GM18868 (cell line): ENCODE results near the gene HPSE2.
"Not testable (repeated sequence)": the region's sequence is repeated elsewhere in the genome, so short reads cannot be mapped to it uniquely, and the experiment has no call there.

ENCODE experiments used
- ATAC-seq: cut with Tn5 transposase; IDR thresholded peaks from one replicate; pipeline ENCODE4 v1.9.1; 2021; ENCODE audit warnings: mild to moderate bottlenecking, moderate library complexity; ENCODE audit not compliant: unreplicated experiment

Gene HPSE2

DNA sequence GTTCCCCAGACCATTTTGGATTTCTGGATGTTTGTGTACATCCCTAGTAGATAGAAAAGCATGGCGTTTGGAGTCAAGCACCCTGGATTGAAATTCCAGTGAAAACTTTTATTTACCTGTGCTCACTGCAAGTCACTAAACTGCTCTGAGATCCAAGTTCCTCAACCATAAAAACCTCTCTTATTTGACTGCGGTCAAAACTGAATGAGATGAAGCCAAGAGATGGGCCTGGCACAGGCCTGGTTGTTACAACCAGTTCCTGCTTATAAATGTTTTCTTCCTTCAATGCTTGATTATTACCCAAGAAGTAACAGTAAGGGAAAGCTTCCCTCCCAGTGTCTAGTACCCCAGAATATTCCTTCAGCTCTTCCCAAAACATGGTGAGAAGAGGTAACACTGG is 718.0 kb downstream of the HPSE2 start:
- no peak for ATAC-seq

DNA sequence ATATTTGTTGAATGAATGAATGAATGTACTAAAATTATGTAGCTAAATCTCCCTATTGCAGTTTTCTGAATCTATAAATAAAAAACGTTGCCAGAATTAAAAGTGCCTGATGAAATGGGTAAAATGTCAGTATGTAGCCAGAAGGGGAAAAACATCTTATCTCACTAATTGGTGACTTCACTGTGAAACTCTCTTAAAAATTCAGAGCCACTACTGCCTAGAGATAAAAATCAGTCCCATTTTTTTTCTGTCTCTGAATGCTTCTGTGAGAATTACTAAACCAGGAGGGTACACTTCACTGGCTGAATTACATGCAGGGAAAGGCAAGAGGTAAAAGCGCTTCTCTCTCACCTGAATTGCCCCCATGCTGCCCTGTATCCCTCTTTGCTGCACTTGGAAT is 719.3 kb downstream of the HPSE2 start:
- no peak for ATAC-seq

DNA sequence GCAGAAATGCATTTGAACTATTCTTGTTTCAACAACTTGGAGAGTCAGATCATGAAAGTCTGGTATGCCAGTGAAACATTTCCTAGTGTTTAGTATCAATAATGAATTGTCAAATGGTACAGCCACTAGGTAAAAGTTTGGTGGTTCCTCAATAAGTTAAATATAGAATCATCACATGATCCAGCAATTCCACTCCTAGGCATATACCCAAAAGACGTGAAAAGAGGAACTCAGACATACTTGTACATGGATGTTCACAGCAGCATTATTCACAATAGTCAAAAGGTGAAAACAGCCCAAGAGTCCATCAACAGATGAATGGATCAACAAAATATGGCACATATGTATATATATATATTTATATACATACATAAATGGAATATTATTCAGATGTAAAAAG is 721.9 kb downstream of the HPSE2 start:
- ATAC-seq, result no peak

DNA sequence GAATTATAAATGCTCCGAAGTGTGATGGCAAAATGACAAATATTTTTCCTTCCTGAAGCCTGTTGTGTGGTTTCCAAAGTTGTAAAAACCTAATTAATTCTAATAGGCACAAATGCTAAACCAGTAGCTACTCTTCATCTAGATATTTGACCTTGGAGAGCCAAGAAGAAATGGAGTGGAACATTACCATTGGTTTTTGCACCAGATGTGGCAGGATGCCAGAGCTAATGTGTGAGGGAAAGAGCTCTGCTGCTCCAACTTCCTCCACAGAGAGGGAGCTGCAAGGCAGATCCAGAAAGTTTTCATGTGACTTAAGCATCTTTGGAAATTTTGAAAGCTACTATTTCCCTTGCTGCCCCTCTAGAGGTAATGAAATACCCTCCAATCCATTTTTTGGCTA is 723.8 kb downstream of the HPSE2 start:
- no peak for ATAC-seq

DNA sequence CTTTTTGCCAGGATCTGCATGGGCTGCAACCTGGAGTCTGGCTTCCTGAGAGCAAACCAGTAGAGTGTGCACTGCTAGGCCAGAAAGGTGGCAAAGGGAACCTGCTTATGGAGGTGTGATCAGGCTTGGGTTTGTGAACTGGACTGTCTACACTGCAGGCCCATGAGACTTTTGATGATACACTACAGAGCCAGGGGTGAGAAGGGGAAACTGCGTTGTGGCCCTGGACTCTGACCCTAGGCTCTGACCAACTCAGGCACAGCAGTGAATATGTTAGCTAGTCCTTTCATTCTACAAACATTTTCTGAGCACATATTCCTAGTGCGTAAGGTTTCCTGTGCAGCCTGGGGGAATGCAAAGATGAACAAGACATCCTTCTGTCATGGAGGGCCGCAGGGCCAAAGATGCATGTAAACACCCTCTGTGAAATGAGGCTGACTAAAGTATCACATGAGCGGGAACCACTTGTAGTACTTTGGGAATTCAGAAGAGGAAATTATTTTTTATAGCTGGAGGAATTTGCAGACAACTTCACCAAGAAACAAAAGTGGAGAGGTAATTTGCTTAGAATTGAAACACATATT is 725.1 kb downstream of the HPSE2 start:
- ATAC-seq, result no peak

DNA sequence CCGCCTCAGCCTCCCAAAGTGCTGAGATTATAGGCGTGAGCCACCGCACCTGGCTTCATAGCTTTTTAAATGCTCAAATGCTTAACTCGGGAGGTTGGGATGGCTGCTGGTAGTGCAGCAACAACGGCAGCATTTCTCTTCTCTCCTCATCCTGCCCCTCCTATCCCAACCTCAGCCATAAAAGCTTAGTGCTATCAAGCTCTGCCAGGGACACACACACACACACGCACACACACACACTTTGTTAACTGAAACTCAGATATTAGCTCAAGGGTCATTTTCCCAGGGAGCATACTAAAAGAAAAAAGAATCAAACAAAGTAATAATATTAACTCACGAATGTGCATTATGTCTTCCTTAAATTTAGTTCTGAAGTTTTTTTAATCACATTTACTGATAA is 725.9 kb downstream of the HPSE2 start:
- ATAC-seq, result no peak

DNA sequence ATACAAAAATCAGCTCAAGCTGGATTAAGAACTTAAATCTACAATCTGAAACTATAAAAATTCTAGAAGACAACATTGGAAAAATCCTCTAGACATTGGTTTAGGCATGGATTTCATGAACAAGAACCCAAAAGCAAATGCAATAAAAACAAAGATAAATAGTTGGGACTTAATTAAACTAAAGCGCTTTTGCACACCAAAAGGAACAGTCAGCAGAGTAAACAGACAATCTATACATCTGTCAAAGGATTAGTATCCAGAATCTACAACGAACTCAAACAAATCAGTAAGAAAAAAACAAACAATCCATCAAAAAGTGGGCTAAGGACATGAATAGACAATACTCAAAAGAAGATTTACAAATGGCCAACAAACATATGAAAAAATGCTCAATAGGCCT is 733.1 kb downstream of the HPSE2 start:
- ATAC-seq, result not testable (repeated sequence)

DNA sequence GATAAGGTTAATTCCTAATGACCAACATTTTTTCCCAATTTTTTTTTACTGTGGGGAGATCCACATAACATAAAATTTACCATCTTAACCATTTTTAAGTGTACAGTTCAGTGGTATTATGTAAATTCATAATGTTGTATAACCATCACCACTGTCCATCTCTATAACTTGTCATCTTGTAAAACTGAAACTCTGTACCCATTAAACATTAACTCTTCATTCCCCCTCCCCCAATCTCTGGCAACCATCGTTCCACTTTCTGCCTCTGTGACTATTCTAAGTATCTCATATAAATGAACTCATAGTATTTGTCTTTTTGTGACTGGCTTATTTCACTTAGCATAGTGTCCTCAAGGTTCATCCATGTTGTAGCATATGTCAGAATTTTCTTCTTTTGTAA is 742.9 kb downstream of the HPSE2 start:
- ATAC-seq, result no peak

DNA sequence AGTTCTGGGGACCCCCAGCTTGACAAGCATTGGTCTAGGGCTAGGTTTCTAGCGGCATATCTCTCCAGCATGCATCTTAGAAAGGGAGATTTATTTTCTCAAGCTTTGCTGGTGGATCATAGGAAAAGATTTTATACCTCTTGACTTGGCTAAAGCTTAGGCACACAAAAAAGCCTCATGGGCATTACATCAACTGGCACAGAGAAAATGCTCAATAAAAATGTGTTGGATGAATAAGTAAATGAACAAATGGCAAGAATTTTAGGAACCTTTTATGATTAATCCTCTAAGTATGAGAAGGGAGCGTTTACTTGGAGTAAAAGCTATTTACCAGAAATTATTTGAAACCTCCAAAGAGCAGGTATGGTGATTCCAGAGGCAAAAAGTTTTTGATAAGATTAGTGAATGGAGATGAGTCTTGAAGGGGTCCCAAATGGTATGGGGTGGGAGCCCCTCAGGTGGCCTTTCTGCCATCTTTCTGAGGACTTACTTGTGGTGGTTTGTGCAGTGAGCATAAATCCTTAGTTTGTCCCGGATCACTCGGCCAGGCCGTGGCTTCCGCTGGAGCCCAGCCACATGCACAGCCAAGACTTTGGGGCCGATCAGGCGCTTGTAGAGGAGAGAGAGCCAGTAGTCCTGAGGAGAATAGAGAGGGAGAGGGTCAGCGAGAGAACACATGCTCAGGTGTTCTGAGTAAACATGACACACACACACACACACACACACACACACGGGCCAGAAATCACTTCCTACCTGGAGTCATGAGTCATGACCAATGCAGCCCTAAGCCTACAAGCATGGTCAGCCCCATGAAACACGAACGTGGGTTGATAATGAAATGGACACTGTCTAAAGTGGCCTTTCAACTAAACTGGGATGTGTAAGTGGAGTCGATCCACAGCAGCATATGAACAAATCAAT is 745.8 kb downstream of the HPSE2 start:
- no peak for ATAC-seq

DNA sequence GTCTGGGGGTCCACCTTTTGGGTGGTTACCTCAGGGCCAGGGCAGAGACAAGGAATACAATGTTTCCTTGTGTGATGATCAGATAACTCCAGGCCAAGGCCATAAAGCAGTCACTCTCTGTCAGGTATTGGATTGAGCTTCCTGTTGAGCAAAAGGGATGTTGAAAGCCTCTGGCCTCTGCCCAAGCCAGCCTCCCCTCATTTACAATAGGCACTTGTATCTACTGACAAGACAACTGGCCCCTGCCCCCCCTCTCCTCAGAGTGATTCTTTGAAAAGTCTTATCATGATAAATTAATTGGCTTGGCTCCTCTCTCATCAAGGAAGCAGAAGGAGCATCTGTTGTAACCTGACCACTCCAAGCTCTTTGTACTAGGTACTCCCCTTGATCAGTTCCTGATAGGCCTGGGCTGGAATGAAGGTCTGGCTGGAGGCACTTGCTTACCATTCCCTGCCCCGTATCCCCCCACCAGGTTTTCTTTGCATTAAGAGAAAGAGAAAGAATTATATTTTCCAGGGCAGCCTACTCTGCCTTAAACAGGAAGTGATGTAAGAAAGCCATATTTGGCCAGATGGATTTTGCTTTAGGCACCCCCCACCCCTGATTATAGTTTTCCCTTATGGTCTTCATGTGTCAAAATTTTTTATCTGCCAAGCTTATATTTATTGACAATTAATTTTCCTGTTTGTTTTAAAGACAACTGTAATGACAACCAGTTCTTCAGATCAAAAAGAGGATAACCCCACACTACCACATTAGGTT is 746.8 kb downstream of the HPSE2 start:
- no peak for ATAC-seq

DNA sequence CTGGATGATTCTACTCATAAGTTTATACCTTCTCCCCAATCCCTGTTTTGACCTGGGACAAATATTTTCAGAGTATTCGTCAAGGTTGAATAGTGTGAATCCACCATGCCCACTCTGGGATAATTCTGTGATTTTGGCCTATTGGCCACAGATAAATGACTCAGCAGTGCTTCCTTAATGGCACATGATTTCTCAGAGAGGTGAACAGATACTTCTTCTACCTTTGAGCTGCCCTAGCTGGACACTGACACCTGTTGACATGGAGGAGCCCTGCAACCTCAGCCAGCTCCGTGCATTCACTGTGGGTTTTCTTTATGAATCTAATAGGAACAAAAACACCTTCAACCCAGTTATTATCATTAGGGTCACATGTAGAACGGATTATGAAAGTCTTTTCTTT is 748.0 kb downstream of the HPSE2 start:
- no peak for ATAC-seq

DNA sequence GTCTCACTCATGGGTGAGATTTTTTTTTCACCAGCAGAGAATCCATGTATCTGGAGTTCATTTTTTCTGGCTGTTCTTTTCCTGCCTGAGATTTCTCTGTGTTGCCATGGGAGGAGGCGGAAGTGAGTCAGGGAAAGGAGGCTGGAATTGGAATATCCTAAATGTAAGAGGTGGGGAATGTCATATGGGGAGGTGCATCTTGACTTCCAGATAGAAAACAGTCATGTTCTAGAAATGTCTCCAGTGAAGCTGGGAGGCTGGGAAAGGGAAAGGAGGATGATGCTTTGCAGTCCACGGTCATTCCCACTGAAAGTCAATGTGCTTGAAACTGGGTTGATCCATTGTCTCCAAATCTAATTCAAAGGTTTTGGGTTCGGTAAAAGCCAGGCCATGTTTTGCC is 749.2 kb downstream of the HPSE2 start:
- ATAC-seq, result no peak

DNA sequence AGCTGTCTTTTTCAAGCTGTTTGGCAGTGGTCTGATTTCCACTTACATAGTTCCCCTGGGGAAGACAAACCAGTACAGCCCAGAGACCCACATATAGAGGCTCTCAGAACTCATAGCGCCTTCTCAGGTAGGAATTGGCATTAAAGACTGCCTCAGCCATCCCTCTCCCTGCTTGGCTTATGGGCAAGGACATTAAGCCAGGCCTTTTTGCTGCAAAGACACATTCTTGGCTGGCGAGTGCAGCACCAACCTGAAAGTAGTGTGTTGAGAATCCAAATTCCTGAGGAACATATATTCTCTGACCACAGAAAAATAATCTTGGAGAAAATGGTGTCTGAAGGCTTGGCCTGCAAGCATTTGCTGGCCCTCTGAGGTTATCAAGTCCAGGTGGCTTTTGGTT is 749.7 kb downstream of the HPSE2 start:
- ATAC-seq, result no peak

DNA sequence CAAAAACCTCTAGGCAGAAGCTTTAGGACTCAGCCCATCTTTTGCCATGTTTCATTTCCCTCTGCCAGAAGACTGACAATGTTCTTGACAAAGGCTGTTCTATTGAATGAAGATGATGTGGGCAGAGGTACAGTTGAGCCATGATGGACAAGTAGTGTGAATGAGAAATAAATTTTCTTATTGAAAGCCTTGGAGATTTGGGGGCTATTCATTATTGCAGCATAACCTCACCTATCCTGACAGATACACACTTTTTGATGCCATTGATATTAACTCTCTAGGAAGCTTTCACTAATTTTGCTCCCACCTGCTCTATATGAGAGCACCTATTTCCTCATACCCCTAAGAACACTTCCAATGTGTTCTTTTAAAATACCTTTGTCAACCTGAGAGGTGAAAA is 752.0 kb downstream of the HPSE2 start:
- no peak for ATAC-seq

DNA sequence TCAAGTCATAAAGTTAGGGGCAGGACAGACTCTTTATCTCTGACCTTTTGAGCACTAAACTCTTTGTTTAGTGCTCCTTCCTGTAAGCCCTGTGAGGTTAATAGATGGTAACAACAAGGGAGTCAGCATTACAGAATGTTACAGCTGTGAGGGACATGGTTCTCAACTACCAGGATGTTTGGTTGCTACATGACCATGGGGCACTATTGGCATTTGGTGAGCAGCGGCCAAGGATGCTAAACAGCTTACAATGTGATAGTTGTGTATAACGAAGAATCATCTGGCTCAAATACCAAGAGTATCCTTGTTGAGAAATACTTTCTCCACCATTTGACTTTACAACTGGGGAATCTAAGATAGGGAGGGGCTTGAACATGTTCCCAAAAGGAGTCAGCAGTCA is 753.6 kb downstream of the HPSE2 start:
- ATAC-seq, result no peak

DNA sequence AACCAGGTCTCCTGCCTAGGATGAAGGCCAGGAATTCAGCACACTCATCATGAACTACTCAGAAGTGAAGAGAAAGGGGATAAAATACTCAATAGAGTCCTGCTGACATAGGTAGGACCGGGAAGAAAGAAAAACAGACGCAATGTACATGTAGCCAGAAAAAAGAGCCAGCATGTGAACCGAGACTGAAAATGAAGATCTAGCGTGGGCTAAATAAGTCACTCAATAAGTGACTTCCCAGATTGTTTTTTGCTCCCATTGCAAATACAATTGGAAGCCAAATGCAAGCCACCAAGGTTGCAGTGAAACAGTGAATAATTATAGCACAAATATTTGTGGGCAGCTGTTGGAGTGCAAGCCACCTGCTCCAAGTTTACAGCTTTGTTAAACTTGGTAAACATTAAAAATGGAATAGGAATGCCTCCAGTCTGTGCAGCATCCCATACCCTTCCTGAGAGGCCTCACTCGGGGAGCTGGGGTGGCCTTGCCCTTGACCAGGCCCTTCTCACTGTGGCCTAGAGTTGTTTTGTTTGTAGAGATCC is 754.2 kb downstream of the HPSE2 start:
- no peak for ATAC-seq

DNA sequence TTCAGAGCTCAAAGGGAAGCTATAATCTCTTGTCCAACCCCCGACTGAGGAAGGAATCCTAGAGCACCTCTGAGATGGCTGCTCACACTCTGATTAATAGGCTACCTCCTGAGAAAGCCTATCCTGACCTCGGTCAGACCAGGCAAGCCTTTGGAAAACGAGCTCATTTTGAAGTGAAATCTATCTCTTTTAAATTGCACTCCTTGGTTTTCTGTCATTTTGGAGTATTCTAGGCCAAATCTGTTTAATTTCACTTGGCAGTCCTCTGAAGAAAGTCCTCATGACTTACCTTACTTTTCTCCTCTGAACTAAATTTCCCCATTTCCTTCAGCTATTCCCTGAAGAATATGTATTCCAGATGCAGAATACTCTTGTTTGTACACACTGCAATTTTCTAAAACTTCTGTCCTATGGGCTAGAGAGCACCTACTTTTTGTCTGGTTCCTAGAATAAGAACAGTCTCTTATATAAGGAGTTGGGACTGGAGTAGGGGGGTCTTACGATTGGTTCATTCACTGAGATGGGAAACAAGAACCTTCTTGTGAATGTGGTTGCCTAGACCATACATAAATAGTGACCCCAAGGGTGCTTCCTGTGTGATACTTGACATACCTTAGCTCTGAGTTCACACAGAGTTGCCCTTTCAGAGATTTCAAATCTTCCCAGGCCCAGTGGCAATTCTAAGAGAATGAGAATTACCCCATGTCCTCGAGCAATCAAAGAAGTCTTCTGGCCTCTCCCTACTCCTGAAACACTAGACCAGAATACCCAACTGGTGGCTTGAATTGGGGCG is 757.0 kb downstream of the HPSE2 start:
- no peak for ATAC-seq

DNA sequence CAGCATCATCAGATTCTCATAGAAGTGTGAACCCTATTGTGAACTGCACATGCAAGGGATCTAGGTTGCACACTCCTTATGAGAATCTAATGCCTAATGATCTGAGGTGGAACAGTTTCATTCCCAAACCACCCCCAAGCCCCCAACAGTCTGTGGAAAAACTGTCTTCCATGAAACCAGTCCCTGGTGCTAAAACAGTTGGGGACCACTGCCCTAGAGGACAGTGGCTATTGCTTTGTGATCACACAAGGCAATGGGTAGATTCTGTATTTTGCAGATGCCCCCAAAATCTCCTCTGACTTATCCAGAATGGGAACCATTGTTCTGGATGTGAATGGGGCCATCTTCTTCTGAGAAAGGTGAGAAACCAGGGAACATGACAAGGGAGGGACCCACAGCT is 757.8 kb downstream of the HPSE2 start:
- no peak for ATAC-seq

DNA sequence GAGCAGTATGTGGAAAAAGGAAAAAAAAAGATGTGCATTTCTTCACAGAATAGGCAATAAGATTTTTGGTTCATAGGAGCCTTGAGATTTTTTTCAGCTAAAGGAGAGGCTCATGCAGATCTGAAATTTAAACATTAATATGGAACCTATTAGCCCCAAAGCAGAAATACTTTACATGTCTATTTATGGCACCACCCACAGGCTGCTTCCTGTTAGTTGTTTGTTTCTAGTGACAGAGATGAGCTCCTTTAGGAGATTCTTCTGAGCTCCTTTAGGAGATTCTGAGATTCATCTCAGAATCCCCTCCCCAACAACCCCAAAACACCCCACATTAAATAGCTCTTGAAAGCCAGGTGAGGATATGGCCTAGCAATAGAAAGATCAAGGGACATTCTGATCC is 761.0 kb downstream of the HPSE2 start:
- peak; percentile 49 for ATAC-seq

DNA sequence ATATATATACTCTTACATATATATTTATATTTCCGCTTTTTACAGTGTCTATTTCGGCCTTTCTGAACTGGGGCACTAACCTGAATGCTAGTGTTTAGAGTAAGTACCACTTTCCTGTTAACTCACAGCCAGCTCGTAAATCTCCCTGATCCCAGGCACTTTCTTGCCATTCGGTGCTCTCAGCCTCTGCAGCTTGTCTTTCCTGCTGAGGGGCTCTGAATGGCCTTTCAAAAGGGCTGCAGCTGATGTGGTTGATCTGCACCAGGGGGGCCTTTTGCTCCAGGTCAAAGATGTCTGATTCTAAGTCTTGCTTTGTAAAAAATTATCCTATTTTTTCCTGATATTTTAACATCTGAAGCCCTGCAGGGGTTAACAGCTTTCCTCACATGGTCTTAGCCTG is 763.5 kb downstream of the HPSE2 start:
- ATAC-seq, result no peak

DNA sequence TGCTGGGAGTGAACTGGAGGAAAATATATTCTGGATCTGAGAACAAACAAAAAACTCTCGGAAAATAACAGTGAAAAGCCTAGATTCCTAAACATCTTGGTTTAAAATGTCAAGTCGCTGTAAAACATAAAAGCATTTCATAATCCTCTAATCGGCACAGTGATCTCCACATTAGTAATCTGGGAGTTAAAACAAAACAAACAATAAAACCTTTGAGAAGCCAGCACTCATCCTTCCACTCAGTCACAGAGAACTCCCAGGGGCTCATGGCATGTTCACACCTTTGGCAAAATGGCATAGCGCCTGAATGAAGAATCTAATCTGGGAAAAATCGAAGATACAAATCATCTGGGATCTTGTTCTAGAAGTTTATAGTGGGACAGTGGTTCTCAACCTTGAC is 764.8 kb downstream of the HPSE2 start:
- ATAC-seq, result no peak
